HG03520 (cell line): ENCODE data around the gene ZNF281.
"Not testable (repeated sequence)": the region's sequence is repeated elsewhere in the genome, so short reads cannot be mapped to it uniquely, and the experiment has no call there.

ENCODE experiments used
- ATAC-seq: cut with Tn5 transposase; IDR thresholded peaks from one replicate; pipeline ENCODE4 v1.9.1; 2021; ENCODE audit warnings: mild to moderate bottlenecking, moderate library complexity; ENCODE audit not compliant: unreplicated experiment

The ZNF281 gene

GRCh38 chr1:200365897-200366426, 43.9 kb downstream of the ZNF281 start:
- ATAC-seq: no peak

GRCh38 chr1:200364831-200365230, 45.0 kb downstream of the ZNF281 start:
- ATAC-seq: no peak

GRCh38 chr1:200364091-200364759, 45.6 kb downstream of the ZNF281 start:
- ATAC-seq: no peak

- no peak for ATAC-seq
Measured at GRCh38 chr1:200363264-200363933, 46.4 kb downstream of the ZNF281 start.

GRCh38 chr1:200362421-200362820, 47.4 kb downstream of the ZNF281 start:
- ATAC-seq: no peak

GRCh38 chr1:200359610-200360163, 50.1 kb downstream of the ZNF281 start:
- ATAC-seq: no peak

- not testable (repeated sequence) for ATAC-seq
Measured at GRCh38 chr1:200357925-200358324, 51.9 kb downstream of the ZNF281 start.

- ATAC-seq: no peak
Measured at GRCh38 chr1:200355801-200356200, 54.0 kb downstream of the ZNF281 start.
